ENCODE results near the gene MALRD1.

MALRD1 gene

DNA sequence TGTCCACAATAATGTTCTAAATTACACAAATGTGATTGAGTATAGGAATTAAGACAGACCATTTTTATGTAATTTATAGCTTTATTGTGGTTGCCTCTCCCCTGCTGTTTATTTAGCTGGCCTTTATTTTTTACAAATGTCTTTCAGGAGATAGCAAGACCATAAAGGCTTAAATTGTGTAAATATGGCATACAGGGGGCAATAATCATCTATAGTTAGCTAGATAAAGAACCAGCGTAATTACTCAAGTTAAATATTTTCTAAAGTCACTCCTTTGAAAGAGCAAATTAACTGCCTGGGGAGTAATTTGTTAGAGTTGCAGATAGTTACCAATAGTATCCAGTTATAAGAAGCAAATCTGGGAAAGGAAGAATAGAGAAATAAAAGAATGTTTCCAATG, at the start of gene MALRD1:
Gene MALRD1 (plus strand): TSS at position 313 of the 400 bp plus-strand sequence. CDS start 138 bp downstream, outside the sequence.
- DNase-seq (ENCODE audit: low read depth), result no peak

- DNase-seq (ENCODE audit: low read depth), result no peak
These were observed 45.3 kb upstream of the MALRD1 start for GRCh38 chr10:19003341-19003740.

DNA sequence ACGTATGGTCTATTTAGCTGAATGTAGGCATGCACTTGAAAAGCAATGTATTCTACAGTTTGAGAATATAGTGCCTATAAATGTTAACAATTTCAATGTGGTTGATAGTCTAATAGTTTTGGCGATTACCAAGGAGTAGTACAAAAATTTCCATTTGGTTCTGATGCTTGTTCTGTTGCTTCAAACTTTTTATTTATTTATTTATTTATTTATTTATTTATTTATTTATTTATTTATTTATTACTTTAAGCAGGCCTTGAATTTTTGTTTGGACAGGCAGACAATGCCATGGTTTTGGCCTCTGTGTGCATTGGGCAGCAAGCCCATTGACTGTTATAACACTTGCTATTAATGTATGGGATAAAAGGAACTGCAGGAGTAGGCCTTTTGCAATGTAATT, 36.5 kb upstream of the MALRD1 start:
- no peak for DNase-seq (ENCODE audit: low read depth)

GRCh38 chr10:19014034-19014433, 34.6 kb upstream of the MALRD1 start:
- DNase-seq (ENCODE audit: low read depth), result no peak

GRCh38 chr10:19014498-19014897, 34.1 kb upstream of the MALRD1 start:
- DNase-seq (ENCODE audit: low read depth), result no peak

- DNase-seq (ENCODE audit: low read depth), result no peak
These were observed 31.3 kb upstream of the MALRD1 start for GRCh38 chr10:19017116-19017890.

- DNase-seq (ENCODE audit: low read depth), result no peak
These were observed 27.4 kb upstream of the MALRD1 start for GRCh38 chr10:19021162-19021561.

DNA sequence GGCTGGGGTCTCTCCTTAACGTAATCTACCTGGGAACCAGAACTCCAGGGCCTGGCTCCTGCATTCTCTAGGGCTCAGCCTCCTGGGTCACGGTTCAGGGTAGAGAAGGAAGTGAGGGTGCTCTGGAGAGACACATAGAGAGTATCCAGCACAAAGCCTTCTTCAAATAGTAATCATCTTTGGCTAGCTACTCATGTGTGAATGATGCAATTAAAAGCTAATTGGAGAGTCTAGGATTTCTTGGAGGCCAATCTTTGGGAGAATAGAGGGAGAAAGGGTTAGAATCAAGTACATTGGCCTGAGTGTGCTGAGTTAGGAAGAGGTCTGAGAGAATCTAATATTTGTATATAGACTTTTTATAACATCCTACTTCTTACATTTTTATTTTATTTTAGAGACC, 24.0 kb upstream of the MALRD1 start:
- no peak for DNase-seq (ENCODE audit: low read depth)

DNA sequence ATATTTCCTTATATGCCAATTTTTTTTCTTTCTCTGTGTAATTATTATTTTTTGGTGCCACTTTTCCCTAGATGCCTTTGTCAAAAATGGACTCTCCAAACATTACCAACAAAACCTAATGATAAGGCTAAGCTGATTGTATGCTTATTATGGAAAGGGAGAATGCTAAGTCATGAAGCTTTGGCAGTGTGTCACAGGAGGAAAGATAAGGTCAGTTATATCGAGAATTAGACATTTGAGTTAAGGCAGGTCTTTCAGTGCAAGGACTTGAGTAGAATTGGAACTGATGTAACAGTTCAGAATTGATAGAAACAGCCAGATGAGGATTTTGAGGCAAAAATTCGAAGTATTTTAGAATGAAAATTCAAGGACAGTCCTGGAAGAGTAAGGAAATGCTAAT, 16.8 kb upstream of the MALRD1 start:
- no peak for DNase-seq (ENCODE audit: low read depth)

DNA sequence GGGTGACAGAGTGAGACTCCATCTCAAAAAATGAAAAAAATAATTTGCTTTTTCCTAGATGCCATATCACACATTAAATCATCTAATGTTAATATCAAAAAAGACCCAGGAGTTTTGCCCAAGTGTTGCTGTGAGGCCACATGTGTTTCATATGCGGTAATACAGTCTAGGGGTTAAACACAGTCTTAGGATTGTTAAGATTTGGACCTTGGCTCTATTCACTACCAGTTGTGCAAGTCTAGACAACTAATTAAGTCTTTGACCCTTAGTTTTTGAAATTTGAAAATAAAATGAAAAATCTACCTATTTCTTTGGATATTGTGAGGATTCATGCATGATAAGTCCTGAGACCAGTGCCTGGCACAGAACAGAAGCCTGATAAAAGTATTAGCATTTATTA, 14.9 kb upstream of the MALRD1 start:
- no peak for DNase-seq (ENCODE audit: low read depth)

DNA sequence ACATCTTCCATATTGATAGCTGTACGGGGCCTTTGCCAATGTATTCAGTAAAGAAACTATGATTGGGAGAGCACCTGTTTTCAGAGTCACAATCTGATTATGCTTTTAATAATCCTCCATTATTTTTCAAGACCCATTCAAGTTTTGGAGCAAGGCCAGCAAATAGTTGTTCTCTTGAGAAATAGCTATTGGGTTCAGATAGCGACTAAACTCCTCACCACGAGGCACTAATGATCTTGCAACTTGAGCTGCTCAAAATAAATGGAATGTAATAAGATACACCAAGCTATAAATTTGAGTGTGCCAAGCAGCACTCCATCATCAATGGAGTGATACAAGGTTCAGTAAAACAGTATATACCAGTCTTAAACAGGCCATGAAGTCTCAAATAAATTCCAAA, 7.4 kb upstream of the MALRD1 start:
- no peak for DNase-seq (ENCODE audit: low read depth)

DNA sequence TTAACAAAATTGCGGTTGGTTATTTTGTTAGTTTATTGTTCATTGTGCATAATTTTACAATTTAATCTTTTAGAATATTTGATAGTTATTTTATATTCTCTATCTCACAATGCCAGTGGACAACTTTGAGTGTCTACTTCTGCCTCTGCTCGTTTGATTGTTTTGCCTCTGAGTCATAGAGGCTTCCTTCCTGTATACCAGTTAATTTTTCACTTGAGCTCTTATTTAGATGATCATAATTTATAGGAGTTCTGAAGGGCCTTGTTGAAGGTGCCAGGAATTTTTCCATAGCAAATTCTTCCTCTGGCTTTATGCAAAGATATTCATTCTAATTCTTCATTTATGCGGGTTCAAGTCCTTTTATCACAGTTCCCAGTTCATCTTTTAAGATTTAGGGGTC, 5.2 kb upstream of the MALRD1 start:
- DNase-seq (ENCODE audit: low read depth), result no peak

DNA sequence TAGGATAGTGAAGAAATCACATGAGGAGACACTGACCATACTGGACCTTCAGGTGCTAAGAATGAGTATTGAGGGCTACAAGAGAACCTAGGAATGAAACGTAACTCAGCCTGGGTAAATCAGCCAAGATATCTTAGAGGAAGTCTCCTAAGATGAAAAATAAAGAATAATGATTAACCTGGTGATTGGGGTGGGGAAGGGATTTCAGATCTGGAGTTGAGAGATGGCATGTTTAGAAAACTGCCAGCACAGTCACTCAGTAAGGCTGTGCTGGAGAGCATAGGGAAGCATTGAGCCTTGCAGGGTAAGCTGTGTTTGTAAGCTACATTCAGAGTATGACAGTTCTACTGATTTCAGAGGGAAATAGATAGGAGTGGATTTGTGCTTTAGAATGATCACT, 1.9 kb upstream of the MALRD1 start:
- no peak for DNase-seq (ENCODE audit: low read depth)

GRCh38 chr10:19048891-19049290, 290 bp downstream of the MALRD1 start:
- no peak for DNase-seq (ENCODE audit: low read depth)

GRCh38 chr10:19049567-19049966, 966 bp downstream of the MALRD1 start:
- no peak for DNase-seq (ENCODE audit: low read depth)

DNA sequence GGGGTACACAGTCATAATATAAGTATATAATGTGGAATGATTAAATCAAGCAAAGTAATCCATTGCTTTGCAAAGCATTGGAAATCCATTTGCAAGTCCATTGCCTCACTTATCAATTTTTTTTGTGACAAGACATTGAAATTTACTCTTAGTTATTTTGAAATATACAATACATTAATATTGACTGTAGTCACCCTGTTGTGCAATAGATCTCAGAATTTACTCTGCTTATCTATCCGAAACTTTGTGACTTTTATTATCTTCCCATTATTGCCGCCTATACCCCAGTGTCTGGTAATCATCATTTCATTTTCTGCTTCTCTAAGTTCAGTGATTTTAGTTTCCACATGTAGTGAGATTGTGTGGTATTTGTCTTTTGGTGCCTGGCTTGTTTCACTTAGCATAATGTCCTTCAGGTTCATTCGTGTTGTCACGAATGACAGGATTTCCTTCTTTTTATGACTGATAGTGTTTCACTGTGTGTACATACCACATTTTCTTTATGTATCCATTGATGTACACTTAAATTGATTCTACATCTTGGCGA, 5.8 kb downstream of the MALRD1 start:
- no peak for DNase-seq (ENCODE audit: low read depth)

- no peak for DNase-seq (ENCODE audit: low read depth)
These were observed 9.4 kb downstream of the MALRD1 start for GRCh38 chr10:19058046-19058445.

DNA sequence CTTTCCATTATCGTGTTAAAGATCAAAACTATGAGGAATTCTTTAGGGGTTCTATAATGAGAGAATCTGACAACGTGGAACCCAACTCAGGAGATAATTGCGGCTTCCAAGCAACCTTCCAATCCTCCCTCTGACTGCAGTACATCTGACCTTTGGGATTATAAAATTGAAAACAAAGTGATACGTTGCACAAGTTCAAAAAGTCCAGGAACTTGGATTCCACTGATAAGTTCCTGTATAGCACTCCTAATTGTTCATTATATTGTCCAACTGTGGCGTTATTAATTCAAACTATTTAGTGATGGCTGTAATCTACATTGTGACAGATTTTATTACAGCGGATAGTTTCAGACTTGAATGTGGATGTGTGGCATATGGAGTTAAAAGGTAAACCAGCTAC, 15.4 kb downstream of the MALRD1 start:
- no peak for DNase-seq (ENCODE audit: low read depth)

GRCh38 chr10:19071946-19072345, 23.3 kb downstream of the MALRD1 start:
- DNase-seq (ENCODE audit: low read depth), result no peak

DNA sequence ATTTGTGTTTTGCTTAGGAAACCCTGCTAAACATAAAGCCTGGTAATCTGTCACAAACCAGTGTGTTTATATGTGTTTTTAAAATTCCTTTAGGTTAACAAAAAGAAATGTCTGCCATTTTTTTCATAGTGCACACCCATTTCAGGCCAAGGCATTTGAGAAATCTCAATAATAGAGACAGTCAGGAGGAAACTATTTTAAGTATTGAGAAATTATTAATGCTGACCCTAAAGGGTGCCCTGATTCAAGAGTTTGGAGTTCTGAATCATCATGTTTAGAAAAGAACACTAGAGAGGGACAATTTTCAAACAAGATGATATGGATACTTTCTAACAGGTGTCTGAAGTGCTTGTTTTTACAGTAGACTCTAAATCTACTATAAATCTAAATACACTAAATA, 28.7 kb downstream of the MALRD1 start:
- DNase-seq (ENCODE audit: low read depth), result no peak

- DNase-seq (ENCODE audit: low read depth), result no peak
These were observed 48.0 kb downstream of the MALRD1 start for GRCh38 chr10:19096501-19097073.

DNA sequence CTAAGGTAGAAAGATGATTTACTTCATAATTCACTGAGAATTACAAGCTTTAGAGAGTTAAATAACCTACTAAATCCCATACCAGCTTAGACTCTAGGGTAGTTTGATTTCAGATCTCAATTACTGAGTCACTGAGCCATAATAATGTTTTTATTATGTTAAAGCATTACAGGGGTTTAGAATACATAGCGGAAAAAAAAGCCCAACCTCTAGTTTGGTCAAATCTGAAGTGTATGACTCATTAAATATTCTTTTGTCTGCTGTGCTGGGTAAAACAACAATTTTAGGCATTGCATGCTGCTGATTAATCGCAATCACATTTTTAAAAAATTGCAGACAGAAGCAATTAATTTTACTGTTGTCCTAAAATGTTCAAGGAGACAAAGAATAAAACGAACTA, 48.5 kb downstream of the MALRD1 start:
- no peak for DNase-seq (ENCODE audit: low read depth)

- no peak for DNase-seq (ENCODE audit: low read depth)
These were observed 50.2 kb downstream of the MALRD1 start for GRCh38 chr10:19098803-19099202.

DNA sequence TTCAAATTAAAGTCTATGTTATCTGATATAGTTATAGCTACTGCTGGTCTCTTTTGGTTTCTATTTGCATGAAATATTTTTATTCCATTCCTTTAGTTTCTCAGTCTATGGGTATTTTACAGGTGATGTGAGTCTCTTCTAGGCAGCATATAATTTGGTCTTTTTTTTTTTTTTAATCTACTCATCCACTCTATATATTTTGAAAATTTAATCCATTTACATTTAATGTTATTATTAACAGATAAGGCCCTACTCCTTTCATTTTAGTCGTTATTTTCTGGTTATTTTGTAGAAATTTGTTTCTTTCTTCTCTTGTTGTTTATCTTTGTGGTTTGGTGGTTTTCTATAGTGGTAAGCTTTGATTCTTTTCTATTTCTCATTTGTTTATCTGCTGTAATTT, 58.8 kb downstream of the MALRD1 start:
- no peak for DNase-seq (ENCODE audit: low read depth)

Data from activated T-helper 1 cell treated with Interleukin-2 at 50 U/mL for 16 hours (primary cell).